ENCODE data around the gene ACOX2. TPM values are rescaled to one million over a fixed set of nuclear protein-coding genes. Genes with fewer than 3 reads are reported as not detected.
A peak's percentile ranks its signal among the peaks of the same experiment; 100 is the strongest.

Gene ACOX2
- total and polyA plus RNA-seq, 2 of the 13 experiments (the other 11 are each of a cell fraction or from before 2014, with no cell fraction given) = 42.6 to 98.5 TPM

GRCh38 chr3:58557491-58557890 is 20.5 kb upstream of the ACOX2 start:
- H2AFZ ChIP-seq (ENCODE audit: low read length) = no peak overlapping the region
- H3K4me2 ChIP-seq (ENCODE audit: low read depth, low read length) = peak overlapping the region; percentile 58
- H3K79me2 ChIP-seq (ENCODE audit: insufficient read depth, low read length) = no peaks in the 10 kb centered on the region
- H3K9ac ChIP-seq (ENCODE audit: insufficient read depth, low read depth, low read length) = peak overlapping the region; percentile 39; the same call in 1 of the 2 replicates
- no peaks in the 10 kb centered on the region for H4K20me1 ChIP-seq (ENCODE audit: insufficient read depth, low read length)
- ChIA-PET POLR2A (interaction anchor here (0.7 to 6.4 kb wide), 5 partner anchors 9 to 124 kb away, joined by 3 to 76 read pairs (median 4); partner anchors contain the start of gene ACOX2), CTCF (ENCODE audit: low intra/inter-chr PET ratio, low total read pairs) (no interaction called here)
- no peaks in the 10 kb centered on the region for H3K27me3 ChIP-seq (ENCODE audit: control insufficient read depth in 1 of 2, insufficient read depth in 2 of 2, low read length in 2 of 2)
- peak overlapping the region; percentile 25 for H3K27ac ChIP-seq (ENCODE audit: extremely low read length, insufficient read depth, low read length)
- no peak for ATAC-seq
- no peaks in the 10 kb centered on the region for H3K36me3 ChIP-seq (replicated peaks in 1 of 2; ENCODE audit: control insufficient read depth in 1 of 2, insufficient read depth in 2 of 2, low read length in 2 of 2)
- H3K9me3 ChIP-seq (ENCODE audit: low read length) = no peaks in the 10 kb centered on the region
- BruUV-seq (replicated peaks) = no TSS peak
- in situ Hi-C loops (cut with HindIII; ENCODE audit: extremely low pct_ligation_motif_present, low pct_unique_long_range_greater_than_20kb) (no loop called here), intact Hi-C loops (cut with micrococcal nuclease; ENCODE audit: unreplicated experiment) (loop anchor here (2.0 kb wide), 1 partner anchor 21 kb away; the partner anchor contains the start of gene ACOX2)
- peak; percentile 49 for DNase-seq (ENCODE audit: low spot score)
- FAIRE-seq = peak; percentile 83
- peaks cover 46% of the 10 kb centered on the region for H3K4me1 ChIP-seq (ENCODE audit: insufficient read depth, low read length)
- WGBS (ENCODE audit: low lambda C conversion rate) = 18% methylated on average over 6 of the region's 6 CpGs
- H3K4me3 ChIP-seq (replicated peaks in 1 of 3; ENCODE audit: insufficient read depth in 1 of 3, low read depth in 2 of 3, low read length in 3 of 3) = peak overlapping the region in 2 of 3 experiments; percentile 4 to 24; a peak in 1 of 6 replicates
- TF ChIP-seq CEBPG (CRISPR knock-in tag; IDR thresholded peaks at IDR 0.05) (peak; percentile 15; the same call in 1 of the 2 replicates), GATAD2A (CRISPR knock-in tag; IDR thresholded peaks at IDR 0.05) (peak; percentile 43; the same call in 1 of the 2 replicates), GMEB2 (CRISPR knock-in tag; IDR thresholded peaks at IDR 0.05; ENCODE audit: low read depth) (no peak), HNF4G (IDR thresholded peaks at IDR 0.05; ENCODE audit: borderline replicate concordance, low read depth, low read length) (peak; percentile 28; the same call in 1 of the 2 replicates), HNF4G (CRISPR knock-in tag; IDR thresholded peaks at IDR 0.05; ENCODE audit: borderline replicate concordance, low read depth) (no peak), MTF1 (CRISPR knock-in tag; IDR thresholded peaks at IDR 0.05) (peak; percentile 74; the same call in 1 of the 2 replicates), ARID3A (IDR thresholded peaks at IDR 0.05; ENCODE audit: low read depth, low read length) (no peak), AHR (CRISPR knock-in tag; IDR thresholded peaks at IDR 0.05) (no peak), ZNF335 (CRISPR knock-in tag; IDR thresholded peaks at IDR 0.05) (no peak), ZNF235 (CRISPR knock-in tag; IDR thresholded peaks at IDR 0.05; ENCODE audit: borderline replicate concordance) (no peak), SALL1 (CRISPR knock-in tag; IDR thresholded peaks at IDR 0.05) (peak; percentile 11; the same call in 1 of the 2 replicates), SOX5 (CRISPR knock-in tag; IDR thresholded peaks at IDR 0.05; ENCODE audit: borderline replicate concordance) (peak; percentile 94), ZBTB33 (CRISPR knock-in tag; IDR thresholded peaks at IDR 0.05) (no peak), ARID5B (CRISPR knock-in tag; IDR thresholded peaks at IDR 0.05) (peak; percentile 41; the same call in 1 of the 2 replicates), SYNCRIP (IDR thresholded peaks at IDR 0.05; ENCODE audit: insufficient read depth, low read depth, low read length) (no peak), ARID2 (CRISPR knock-in tag; IDR thresholded peaks at IDR 0.05; ENCODE audit: borderline replicate concordance) (no peak), ZNF577 (CRISPR knock-in tag; IDR thresholded peaks at IDR 0.05; ENCODE audit: borderline replicate concordance, low read depth) (no peak)
